GM21619 (cell line): ENCODE data around the gene RIMS4.
A peak's percentile ranks its signal among the peaks of the same experiment; 100 is the strongest.

Source experiments
- ATAC-seq: cut with Tn5 transposase; IDR thresholded peaks from one replicate; pipeline ENCODE4 v1.9.1; 2021; ENCODE audit not compliant: unreplicated experiment

RIMS4 gene

DNA sequence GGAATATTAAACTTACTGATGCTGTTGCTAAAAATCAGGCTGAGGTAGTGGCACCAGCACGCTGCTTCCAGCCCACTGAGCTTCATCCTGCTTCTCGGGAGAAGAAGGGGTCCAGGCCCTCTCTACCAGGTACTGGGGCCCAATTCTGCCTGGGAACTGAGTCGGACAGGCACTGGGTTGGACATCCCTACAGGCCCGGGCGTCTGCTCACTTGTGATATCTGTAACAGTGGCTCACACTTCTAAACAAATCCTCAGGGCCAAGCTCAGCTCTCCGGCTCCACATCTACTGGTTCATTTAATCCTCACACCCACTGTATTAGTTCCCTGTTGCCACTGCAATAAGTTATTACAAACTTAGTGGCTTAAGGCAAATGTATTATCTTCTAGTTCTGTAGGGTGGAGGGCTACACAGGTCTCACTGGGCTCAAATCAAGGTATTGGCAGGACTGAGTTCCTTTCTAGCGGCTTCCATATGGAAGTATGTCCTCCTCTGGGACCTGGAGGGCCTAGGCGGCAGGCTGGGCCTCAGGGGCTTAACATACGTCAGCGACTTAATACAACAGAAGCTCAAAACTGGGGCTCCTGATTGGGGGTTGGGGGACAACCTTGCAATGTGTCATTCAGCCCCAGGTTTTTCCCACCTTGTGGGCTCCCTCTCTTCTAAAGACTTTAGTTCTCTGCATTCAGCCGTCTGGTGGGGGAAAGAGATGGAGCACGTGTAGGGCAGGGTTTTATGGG lies 66.3 kb downstream of the RIMS4 start:
- ATAC-seq, result no peak

DNA sequence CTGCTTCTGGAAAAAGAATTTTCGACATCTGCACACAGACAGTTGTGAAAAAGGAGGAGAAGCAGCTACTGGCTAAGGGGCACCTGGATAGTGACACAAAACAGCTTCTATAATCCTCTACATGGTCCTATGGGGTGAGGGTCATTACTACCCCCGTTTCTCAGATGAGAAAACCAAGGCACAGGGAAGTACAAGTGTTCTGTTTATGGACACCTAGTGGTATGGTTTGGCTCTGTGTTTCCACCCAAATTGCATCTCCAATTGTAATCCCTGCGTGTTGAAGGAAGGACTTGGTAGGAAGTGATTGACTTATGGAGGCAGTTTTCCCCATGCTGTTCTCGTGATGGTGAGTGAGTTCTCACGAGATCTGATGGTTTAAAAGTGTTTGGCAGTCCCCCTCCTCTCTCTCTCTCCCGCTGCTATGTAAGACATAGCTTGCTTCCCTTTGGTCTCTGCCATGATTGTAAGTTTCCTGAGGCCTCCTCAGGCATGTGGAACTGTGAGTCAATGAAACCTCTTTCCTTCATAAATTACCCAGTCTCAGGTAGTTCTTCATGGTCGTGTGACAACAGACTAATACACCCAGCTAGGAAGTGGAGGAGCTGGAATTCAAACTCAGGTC lies 67.2 kb downstream of the RIMS4 start:
- ATAC-seq, result no peak

DNA sequence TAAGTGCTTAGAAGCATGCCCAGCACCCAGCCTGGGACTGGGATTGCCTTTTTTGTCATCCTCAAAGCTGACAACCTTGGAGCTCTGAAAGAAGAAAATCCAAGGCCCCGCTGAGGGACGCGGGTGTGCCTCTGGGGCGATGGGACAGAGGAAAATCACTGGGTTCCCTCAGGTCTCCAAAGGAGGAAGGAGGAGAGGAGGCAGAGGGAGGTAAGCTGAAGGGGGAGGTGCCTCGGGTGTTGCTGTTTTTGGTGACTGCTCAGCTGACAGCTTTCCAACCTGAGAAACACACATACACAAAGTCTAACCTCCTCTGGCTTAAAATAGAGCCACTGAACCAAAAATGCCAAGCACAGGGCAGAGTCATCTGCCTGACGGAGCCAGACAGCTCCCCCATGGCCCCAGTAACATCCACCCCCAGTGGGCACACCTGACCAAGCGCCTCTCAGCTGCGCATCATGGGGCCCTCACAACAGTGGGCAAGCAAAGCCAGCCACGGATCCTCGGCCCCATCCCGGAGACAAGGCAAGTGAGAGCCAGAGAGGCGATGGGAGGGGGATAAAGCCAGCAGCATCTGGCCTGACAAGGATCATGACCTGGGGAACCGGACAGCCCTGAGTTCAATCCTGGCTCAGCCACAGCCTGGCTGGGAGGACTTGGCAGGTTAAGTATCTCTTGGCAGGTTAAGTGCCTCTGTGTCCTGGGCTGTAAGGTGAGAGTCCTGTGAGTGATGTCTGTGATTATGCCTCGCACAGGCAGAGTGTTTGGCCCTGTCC lies 67.9 kb downstream of the RIMS4 start:
- no peak for ATAC-seq

DNA sequence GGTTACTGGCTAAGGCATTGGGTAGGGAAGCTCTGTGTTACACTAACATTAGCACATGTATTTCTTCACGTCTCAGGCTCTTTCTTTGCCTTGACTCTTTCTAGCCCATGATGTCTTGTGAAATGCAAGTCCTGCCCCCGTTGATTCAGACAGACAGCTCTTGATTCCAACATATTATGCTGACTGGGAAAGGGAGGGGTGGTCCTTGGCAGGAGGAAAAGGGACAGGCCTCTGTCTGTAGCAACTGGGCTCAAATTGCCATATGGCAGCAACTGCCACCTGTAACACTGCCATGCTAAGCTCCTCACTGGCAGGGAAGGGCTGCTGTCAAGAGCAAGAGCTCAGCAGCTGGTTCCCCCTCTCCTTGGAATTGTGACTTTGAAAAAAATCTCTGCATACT lies 70.4 kb downstream of the RIMS4 start:
- ATAC-seq, result no peak

DNA sequence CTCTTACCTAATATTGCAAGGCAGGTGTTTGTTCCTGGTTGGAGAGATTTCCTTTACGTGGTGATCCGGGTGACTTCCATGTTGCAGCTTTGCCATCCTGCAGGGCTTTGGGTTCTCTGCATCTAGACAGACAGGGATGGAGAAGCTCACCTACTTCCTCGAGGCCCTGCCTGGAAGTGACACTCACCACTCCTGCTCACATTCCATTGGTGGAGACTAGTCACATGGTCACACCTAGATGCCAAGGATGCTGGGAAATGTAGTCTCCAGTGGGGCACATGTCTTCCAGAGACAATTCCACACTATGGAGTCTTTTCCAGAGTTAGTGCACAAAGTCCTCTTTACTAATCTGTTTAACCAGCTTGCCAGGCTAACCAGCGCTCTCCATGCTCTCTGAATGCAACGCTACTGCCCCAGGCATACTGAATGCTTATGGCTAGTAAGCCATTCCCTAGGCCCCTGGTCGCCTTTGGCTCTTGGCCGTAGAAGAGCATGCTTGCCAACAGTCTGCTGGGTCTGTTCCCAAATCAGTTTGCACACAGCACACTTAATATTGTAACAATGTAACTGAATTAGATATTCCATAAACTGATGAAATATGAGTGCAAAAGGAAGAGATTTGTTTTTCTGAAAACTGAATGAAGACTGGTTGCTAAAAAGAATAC lies 71.4 kb downstream of the RIMS4 start:
- ATAC-seq, result peak; percentile 50

DNA sequence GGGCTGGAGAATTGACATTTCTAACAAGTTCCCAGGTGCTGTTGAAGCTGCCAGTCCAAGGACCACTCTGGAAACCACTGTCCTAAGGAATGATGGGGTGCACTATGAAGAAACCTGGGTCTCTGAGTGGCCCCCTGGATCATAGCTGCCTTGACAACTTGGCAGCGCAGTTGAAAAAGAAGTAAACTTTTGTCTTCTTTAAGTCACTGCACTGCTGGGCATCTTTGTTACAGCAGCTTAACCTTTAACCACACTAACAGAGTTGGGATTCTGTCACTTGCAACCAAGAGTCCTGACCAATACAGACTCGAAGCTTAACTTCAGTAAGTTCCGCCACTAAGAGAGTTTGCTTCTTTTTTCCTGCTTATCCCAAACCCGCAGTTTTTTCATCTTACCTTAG lies 73.2 kb downstream of the RIMS4 start:
- ATAC-seq, result no peak

DNA sequence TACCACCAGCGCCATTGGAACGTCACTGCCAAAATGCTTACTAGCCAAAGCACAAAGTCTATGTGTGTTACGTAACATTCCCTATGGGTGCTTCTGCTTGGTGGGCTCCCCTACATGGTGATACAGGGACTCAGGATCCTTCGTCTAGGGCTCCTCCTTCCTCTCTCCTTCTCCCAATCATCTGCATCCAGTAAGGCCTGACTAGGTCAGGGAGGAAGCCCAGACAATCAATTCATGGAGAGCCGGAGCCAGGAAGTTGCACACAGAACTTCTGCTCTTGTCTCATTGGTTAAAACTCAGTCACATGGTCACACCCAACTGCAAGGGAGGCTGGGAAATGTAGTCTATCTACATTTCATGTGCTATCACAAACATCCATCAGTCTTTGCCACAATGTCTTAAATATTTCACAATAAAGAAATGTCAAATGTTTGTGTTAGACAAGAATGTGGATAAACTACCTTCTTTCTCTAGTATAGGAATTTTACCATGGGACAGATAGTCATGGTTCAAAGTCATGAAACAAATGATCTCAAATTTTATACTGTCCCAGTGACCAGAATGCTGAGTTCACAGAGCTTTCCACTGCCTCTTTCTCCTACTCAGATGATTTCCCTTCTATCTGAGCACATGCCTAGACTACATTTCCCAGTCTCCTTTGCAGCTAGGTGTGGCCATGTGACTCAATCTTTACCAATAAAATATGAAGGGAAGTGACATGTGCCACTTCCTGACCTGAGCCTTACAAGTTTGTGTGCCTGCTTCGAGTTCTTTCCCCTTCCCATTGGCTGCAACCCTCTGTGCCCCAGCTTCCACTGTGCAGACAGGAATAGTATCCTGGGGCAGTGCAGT lies 74.0 kb downstream of the RIMS4 start:
- ATAC-seq, result no peak

- no peak for ATAC-seq
Measured at GRCh38 chr20:44735816-44736169, 74.6 kb downstream of the RIMS4 start.

- no peak for ATAC-seq
Measured at GRCh38 chr20:44734938-44735337, 75.4 kb downstream of the RIMS4 start.

- ATAC-seq, result no peak
Measured at GRCh38 chr20:44733341-44734069, 76.8 kb downstream of the RIMS4 start.

- no peak for ATAC-seq
Measured at GRCh38 chr20:44732327-44732726, 78.0 kb downstream of the RIMS4 start.

GRCh38 chr20:44731657-44732056 lies 78.7 kb downstream of the RIMS4 start:
- ATAC-seq, result no peak

GRCh38 chr20:44730441-44730840 lies 79.9 kb downstream of the RIMS4 start:
- no peak for ATAC-seq

DNA sequence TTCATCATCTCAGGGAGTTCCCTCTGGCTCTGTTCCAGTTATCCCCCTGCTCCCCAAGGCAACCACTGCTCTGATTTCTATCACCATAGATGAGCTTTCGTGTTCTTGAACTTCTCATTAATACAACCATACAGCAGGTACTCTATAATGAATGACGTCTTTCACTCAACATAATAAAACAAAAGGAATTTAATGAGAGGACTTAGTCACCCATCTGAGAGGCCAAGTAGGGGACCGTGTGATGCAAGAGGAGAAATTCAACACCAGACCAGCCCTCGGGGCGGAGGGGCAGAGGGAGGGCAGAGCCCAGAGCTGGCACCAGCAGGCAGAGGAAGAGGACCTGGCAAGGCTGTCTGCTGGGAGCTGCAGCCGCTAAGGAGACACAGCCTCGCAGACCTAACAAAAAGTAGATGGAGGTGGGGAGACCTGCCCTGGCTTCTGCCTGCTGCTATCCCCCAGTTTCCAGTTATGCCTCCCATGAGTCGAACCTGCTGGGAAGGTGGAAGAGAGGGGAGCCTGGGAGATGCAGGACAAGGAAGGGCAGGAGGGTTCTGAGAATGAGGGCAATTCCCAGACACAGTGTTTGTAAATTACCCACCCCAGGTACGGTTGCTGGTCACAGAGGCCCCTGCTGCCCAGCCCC lies 81.4 kb downstream of the RIMS4 start:
- no peak for ATAC-seq

DNA sequence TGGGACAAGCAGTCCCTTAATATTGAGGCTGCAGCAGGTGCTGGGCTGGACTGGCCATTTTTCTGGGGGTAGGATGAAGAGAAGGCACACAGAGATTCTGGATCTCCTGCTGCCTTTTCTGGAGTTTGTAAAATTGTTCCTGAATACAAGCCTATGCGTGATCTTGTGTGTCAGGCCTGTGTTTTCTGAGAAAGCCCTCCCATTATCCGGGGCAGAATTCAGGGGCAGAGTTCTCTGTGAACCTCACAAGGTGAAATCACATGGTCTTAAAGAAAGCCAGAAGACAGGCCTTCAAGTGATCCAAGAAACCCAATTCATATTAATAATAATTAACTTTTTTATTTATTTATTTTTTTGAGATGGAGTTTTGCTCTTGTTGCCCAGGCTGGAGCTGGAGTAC lies 82.7 kb downstream of the RIMS4 start:
- ATAC-seq, result no peak

DNA sequence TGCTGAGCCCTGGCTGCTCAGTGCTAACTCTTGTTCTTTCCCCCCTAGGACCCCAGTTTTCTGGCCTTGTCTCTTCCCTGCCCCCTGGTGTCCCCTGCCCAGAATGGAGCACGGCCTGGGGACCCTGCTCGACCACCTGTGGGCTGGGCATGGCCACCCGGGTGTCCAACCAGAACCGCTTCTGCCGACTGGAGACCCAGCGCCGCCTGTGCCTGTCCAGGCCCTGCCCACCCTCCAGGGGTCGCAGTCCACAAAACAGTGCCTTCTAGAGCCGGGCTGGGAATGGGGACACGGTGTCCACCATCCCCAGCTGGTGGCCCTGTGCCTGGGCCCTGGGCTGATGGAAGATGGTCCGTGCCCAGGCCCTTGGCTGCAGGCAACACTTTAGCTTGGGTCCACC lies 83.3 kb downstream of the RIMS4 start:
- no peak for ATAC-seq

- no peak for ATAC-seq
Measured at GRCh38 chr20:44725837-44726236, 84.5 kb downstream of the RIMS4 start.

DNA sequence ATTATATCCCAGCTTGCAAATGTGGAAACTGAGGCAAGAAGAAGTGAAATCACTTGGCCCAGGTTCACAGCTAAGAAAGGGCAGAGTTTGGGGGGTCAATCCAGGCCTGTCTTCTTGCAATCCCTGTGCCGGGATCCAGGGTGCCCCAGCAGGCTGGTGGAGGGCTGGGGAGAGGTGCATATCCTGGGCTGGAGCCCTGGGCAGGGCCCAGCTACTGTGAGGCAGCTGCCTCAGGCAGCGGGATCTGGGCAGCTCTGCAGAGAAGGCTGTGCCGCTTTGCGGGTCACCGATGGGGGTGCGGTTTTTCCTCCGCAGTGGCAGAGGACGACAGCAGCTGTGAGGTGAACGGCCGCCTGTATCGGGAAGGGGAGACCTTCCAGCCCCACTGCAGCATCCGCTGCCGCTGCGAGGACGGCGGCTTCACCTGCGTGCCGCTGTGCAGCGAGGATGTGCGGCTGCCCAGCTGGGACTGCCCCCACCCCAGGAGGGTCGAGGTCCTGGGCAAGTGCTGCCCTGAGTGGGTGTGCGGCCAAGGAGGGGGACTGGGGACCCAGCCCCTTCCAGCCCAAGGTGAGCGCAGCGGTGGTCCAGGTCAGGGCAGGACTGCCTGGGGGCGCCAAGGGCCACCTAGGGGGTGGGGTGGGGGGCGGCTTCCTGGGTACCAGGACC lies 85.8 kb downstream of the RIMS4 start:
- no peak for ATAC-seq

DNA sequence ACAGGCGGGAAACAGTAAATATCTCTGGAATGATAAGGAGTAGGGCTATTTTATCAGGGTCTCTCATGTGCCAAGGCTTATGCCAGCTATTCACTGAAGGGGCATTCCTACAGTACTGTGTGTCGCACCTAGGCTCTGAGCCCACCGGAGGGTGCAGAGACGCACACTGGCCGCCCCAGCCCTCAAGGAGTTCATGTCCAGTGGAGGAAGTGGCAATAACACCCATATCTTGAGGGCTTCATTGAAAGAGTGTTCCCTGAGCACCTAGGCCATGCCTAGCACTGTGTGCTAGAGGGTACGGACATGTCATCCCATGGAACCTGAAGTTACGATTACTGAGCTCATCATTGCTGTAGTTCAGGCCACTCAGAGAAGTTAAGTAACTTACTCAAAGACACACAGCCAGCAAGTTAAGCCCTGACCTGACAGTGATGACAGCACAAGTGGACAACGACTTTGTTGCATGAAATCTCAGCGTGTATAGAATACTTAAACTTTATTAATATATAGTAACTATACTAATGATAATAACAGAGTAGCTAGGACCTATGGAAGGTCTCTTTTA lies 86.5 kb downstream of the RIMS4 start:
- ATAC-seq, result no peak
